MM.1S (cell line): ENCODE measurements around the gene ZDHHC8.

Experiments used
- CTCF ChIP-seq: fragments of 300-600 bp; sonication (generic); IDR thresholded peaks from 2 replicates; pipeline ENCODE4 v1.5.1; 2016; ENCODE audit warnings: antibody characterized with exemption, low read length, mixed read lengths
- EZH2 ChIP-seq: fragments of 300-600 bp; sonication (generic); optimal IDR thresholded peaks from 2 replicates; pipeline ENCODE3; 2017; ENCODE audit warnings: low read depth, mild to moderate bottlenecking, antibody characterized with exemption, low read length, mixed read lengths
- EZH2phosphoT487 ChIP-seq: fragments of 300-600 bp; sonication (generic); IDR thresholded peaks from 2 replicates; pipeline ENCODE4 v1.6.1; 2018; ENCODE audit warnings: antibody characterized with exemption, low read length

- TF ChIP-seq EZH2phosphoT487 (no peak), CTCF (peak; percentile 28), EZH2 (no peak)
Measured at GRCh38 chr22:20111045-20111688, 20.4 kb upstream of the ZDHHC8 start.
